GM15510 (cell line): ENCODE data around the gene ROBO2.

Source experiments
- POLR2A ChIP-seq: IDR thresholded peaks from 3 replicates; pipeline ENCODE4 v1.6.1; 2011; ENCODE audit warnings: borderline replicate concordance; ENCODE audit not compliant: insufficient read length; ENCODE audit errors: extremely low read depth

Gene ROBO2, protein sequence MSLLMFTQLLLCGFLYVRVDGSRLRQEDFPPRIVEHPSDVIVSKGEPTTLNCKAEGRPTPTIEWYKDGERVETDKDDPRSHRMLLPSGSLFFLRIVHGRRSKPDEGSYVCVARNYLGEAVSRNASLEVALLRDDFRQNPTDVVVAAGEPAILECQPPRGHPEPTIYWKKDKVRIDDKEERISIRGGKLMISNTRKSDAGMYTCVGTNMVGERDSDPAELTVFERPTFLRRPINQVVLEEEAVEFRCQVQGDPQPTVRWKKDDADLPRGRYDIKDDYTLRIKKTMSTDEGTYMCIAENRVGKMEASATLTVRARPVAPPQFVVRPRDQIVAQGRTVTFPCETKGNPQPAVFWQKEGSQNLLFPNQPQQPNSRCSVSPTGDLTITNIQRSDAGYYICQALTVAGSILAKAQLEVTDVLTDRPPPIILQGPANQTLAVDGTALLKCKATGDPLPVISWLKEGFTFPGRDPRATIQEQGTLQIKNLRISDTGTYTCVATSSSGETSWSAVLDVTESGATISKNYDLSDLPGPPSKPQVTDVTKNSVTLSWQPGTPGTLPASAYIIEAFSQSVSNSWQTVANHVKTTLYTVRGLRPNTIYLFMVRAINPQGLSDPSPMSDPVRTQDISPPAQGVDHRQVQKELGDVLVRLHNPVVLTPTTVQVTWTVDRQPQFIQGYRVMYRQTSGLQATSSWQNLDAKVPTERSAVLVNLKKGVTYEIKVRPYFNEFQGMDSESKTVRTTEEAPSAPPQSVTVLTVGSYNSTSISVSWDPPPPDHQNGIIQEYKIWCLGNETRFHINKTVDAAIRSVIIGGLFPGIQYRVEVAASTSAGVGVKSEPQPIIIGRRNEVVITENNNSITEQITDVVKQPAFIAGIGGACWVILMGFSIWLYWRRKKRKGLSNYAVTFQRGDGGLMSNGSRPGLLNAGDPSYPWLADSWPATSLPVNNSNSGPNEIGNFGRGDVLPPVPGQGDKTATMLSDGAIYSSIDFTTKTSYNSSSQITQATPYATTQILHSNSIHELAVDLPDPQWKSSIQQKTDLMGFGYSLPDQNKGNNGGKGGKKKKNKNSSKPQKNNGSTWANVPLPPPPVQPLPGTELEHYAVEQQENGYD (N-terminal part only)

GRCh38 chr3:77039606-77040171 lies at the start of gene ROBO2:
ROBO2 (plus strand) TSS chr3:77040099; CDS start chr3:77040786, 687 bp downstream.
- TF ChIP-seq POLR2A = no peak

- no peak for TF ChIP-seq POLR2A
Measured at GRCh38 chr3:76990606-76991005, 49.3 kb upstream of the ROBO2 start.

- TF ChIP-seq POLR2A = no peak
Measured at GRCh38 chr3:76991165-76991564, 48.7 kb upstream of the ROBO2 start.

DNA sequence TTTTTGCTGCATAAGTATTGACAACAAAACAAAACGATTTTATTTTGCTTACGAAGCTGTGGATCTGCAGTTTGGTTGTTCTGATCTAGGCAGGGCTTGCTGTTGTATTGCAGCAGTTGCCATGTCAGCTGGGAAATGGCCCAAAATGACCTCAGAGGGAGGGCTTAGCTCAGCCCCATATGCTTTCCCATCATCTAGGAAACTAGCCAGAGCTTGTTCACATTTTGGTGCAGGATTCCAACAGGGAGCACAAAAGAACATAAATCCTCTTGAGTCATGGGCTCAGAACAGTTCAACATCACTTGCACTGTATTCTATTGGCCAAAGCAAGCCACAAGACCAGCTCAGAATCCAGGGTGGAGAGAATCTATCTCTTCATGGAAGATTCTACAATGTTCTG lies 42.2 kb upstream of the ROBO2 start:
- TF ChIP-seq POLR2A = no peak

DNA sequence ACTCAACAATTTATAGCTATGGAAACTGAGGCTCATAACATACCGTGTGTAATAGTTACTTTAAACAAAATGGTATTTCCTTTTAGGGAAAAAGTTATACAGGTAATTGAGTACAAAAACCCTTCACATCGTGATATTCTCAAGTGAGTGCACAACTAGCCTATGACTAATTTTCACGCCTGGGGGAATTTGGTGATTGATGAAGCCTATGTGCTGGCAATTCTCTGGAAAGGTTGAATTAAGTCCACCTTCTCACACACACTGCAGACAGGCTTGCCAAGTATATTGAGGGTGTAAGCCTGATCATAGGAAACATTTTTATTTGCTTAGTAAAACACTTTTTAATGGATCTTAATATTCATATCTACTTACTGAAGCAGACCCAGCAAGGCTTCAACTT lies 41.3 kb upstream of the ROBO2 start:
- no peak for TF ChIP-seq POLR2A

GRCh38 chr3:77001062-77001701 lies 38.7 kb upstream of the ROBO2 start:
- no peak for TF ChIP-seq POLR2A

GRCh38 chr3:77014226-77014625 lies 25.7 kb upstream of the ROBO2 start:
- no peak for TF ChIP-seq POLR2A

DNA sequence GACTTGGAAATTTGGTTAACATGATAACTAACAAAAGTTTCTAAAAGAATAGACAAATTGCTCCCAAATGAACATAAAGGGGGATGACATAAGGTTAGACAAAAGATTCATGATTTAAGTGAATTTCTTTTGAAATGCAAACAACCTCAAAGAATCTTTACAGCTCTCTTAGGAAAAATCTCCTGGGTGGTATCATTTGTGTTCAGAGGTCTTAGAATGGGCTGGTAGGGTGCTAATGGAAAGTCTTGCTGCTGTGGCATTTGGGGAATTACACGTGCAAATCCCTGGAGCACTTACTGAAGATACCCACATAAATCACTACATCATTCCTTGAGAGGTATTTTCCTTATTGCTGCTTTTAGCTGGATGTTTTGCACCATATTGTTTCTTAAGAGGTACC lies 14.4 kb upstream of the ROBO2 start:
- no peak for TF ChIP-seq POLR2A

GRCh38 chr3:77026904-77027634 lies 12.8 kb upstream of the ROBO2 start:
- TF ChIP-seq POLR2A = no peak

- TF ChIP-seq POLR2A = no peak
Measured at GRCh38 chr3:77028005-77028404, 11.9 kb upstream of the ROBO2 start.

DNA sequence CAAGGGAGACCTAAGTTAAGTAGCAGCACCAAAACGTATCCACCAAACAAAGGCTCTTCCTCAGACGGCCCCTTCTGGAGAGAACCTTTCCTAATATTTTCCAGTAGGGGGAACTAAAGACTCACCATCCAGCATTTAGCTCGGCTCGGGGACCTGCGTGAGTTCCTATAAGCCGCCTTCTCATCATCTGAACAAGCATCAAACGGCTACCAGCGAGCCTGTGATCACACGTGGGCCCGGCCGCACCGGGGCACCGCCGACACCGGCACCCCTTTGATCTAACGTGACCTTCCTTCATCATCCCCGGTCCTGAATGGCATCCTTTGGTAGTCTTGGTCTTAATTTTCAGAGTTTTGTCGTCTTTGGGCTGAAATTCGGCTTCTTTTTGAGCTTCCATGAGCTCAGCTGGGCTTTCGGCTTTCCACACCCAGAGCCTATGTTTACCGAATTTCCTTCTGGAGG lies 1.4 kb upstream of the ROBO2 start:
- TF ChIP-seq POLR2A = no peak

DNA sequence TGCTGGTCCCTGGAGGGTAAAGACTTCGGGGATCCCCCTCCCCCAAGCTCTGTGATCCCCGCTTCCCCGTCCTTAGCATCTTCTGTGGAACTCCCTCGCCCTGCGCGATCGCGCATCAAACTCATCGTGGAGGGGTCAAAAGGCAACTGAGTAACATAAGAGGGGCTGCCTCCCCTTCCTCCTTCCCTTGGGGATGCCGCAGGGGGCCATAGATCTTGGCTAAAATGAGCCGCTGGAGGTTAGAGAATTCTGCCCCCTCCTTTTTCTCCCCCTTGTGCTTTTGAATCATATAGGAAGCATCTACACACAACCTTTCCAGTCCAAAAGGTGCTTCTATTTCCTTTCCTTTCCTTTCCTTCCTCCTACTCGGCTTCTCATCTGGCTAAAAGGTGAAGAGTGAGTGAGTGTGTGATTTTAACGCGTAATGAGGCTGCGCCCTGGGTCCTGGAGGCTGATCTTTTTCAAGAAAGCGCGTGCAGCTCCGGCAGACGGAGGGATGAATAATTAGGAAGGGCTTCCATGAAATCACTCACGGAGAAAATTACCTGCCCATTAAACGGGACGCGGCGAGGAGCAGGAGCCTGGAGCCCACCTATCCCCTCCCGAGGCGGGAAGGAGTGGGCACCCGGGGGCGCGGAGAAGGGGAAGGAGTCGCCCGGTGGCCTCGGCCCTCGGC lies 831 bp upstream of the ROBO2 start:
- no peak for TF ChIP-seq POLR2A

DNA sequence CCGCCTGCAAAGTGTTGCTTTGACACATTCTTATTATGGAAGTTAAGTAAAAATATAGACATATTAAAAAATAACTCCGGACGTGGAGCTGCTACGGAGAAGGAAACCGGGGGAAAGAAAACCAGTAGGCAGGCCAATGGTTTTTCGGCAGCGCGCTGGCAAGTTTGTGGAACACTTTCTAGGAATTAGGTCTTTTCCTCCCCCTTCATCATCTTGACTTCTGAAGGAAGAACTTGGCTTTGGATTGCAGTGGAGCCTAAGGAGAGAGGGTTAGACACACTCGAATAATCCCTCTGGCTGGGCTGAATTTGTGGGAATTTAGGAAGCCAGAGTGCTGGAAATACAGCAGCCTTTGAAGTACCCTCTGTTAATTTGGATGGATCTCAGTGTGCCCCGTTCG lies 317 bp downstream of the ROBO2 start:
- no peak for TF ChIP-seq POLR2A

- no peak for TF ChIP-seq POLR2A
Measured at GRCh38 chr3:77040926-77041722, 1.2 kb downstream of the ROBO2 start.
